Measurements from ENCODE around the gene SLC16A2.

The SLC16A2 gene

GRCh38 chrX:74421036-74421739 lies at the start of gene SLC16A2:
SLC16A2 (plus strand) TSS chrX:74421493; CDS start chrX:74421638, 145 bp downstream.
- Histone ChIP-seq H3K27ac (peak within 1 kb of the TSS; percentile 93), H3K9me3 (peaks cover 11% of the 10 kb centered on the region), H3K27me3 (peaks cover 11% of the 10 kb centered on the region; the same call in 1 of the 2 replicates), H4K20me1 (0 out of 2 replicates have a peak, but pooled peaks cover 7% of the 10 kb centered on the region), H3K4me3 (peak within 1 kb of the TSS; percentile 74), H3K4me1 (peaks cover 22% of the 10 kb centered on the region), H3K9ac (peak within 1 kb of the TSS; percentile 84), H3K4me2 (peak within 1 kb of the TSS; percentile 77), H3K36me3 (no peaks in the 10 kb centered on the region)
- TF ChIP-seq Cebpa-rat (IDR thresholded peaks at IDR 0.05): no peak

DNA sequence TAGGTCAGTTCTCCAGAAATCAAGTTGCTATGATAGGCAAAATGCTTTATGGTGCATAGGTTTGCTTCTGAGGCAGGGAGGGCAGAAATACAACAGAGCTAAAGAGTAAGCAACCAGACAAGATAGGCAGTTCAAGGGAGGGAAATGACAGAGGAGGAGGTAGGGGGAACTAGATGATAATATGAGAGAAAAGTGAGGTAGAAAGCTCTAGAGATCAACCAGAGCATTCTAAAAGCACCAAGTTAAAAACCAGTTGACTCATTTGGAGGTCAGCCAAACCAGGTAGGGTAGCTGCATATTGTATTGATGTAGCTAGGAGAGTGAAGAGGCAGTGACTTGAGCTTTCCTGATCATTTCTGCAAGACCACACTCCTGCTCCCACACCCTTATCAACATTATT lies 49.0 kb upstream of the SLC16A2 start:
- Histone ChIP-seq H3K4me2 (no peak overlapping the region), H3K9ac (no peak overlapping the region), H3K27me3 (peaks cover 83% of the 10 kb centered on the region), H3K27ac (no peak overlapping the region), H3K9me3 (no peaks in the 10 kb centered on the region), H3K36me3 (no peaks in the 10 kb centered on the region), H3K4me3 (no peak overlapping the region), H4K20me1 (no peaks in the 10 kb centered on the region), H3K4me1 (no peaks in the 10 kb centered on the region)
- TF ChIP-seq Cebpa-rat (IDR thresholded peaks at IDR 0.05): no peak

GRCh38 chrX:74377282-74377681 lies 44.0 kb upstream of the SLC16A2 start:
- Histone ChIP-seq H3K4me3 (no peak overlapping the region), H3K27ac (no peak overlapping the region), H3K9ac (no peak overlapping the region), H3K27me3 (peaks cover 73% of the 10 kb centered on the region), H3K36me3 (no peaks in the 10 kb centered on the region), H3K4me1 (no peaks in the 10 kb centered on the region), H3K4me2 (no peak overlapping the region), H3K9me3 (no peaks in the 10 kb centered on the region), H4K20me1 (no peaks in the 10 kb centered on the region)
- no peak for TF ChIP-seq Cebpa-rat (IDR thresholded peaks at IDR 0.05)

DNA sequence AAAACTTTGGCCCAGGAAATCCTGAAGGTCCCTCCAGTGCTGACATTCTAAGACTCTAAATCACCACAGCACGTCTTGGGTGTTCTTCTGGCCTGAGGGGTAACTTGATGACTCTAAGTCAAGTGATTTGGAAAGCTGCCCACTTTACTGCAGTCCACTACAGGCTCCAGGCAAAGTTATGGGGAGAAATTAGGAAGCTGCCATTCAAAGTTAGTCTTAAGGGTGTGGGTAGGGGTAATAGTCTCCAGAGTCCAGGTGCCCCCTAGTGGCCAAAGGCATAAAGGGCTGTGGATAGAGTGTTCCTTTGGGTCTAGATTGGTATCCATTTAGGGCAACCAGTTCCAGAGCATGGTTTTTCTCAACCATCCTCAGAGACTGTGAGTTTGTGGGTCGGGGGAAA lies 38.7 kb upstream of the SLC16A2 start:
- H4K20me1 ChIP-seq: no peaks in the 10 kb centered on the region; the same call in 1 of the 2 replicates
- H3K9ac ChIP-seq: no peak overlapping the region

DNA sequence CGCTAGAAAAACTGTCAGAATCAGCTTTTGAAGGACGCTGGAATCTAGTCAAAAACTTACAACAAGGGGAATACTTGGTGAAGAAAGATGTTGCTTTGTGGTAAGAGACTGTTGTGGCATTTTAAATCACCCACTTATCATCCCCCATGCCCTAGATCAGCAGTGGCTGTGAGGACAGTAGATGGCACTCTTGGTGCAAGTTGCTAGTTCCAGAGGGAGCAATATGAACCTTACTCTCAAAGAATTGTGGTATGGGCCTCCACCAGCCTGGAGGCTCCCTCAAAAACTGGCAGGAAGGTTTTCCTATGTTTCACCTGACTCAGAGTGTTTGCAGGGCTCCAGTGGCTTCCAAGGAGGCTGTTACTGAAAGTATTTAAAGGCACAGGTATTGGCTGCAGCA lies 37.7 kb upstream of the SLC16A2 start:
- no peak for TF ChIP-seq Cebpa-rat (IDR thresholded peaks at IDR 0.05)
- H3K9ac ChIP-seq: no peak overlapping the region
- peaks cover 3% of the 10 kb centered on the region for H3K9me3 ChIP-seq
- no peaks in the 10 kb centered on the region; the same call in 1 of the 2 replicates for H4K20me1 ChIP-seq
- H3K4me1 ChIP-seq: no peaks in the 10 kb centered on the region
- H3K4me2 ChIP-seq: no peak overlapping the region
- H3K4me3 ChIP-seq: no peak overlapping the region
- no peaks in the 10 kb centered on the region for H3K36me3 ChIP-seq
- no peak overlapping the region for H3K27ac ChIP-seq
- peaks cover 87% of the 10 kb centered on the region for H3K27me3 ChIP-seq

More for the DNA sequence above, 38.7 kb upstream of the SLC16A2 start:
- Histone ChIP-seq H3K27me3 (peaks cover 77% of the 10 kb centered on the region), H3K4me3 (no peak overlapping the region), H3K4me1 (no peaks in the 10 kb centered on the region), H3K36me3 (no peaks in the 10 kb centered on the region), H3K9me3 (peaks cover under 1% of the 10 kb centered on the region), H3K27ac (no peak overlapping the region), H3K4me2 (no peak overlapping the region)
- TF ChIP-seq Cebpa-rat (IDR thresholded peaks at IDR 0.05): no peak

DNA sequence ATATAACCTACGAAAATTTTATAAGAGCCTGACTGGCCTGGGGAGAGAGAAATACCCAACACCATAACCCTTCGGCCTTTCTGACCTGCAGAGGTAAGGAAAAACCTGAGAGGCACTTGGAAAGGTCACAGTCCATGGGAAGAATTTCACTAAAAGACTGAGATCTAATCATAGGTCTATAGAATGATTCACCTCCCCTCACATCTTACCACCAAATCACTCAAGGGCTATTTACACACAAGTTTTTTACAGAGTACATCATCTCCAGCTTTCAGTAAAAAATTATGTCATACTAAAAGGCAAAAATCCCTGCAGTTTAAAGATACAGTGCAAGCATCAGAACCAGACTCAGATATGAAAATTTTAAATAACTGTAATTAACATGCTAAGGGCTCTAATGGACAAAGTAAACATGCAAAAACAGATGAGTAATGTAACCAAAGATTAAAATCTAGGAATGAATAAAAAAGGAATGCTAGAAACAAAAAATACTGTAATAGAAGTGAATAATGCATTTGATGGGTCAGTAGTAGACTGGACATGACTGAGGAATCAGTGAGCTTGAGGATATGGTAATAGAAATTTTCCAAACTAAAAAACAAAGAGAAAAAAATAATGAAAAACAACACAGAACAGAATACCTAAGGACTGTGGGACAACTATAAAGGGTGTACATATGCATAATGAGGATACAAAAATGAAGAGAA lies 32.1 kb upstream of the SLC16A2 start:
- H3K36me3 ChIP-seq: no peaks in the 10 kb centered on the region
- peaks cover 84% of the 10 kb centered on the region for H3K27me3 ChIP-seq
- no peak for TF ChIP-seq Cebpa-rat (IDR thresholded peaks at IDR 0.05)
- H4K20me1 ChIP-seq: no peaks in the 10 kb centered on the region
- no peak overlapping the region for H3K27ac ChIP-seq
- no peaks in the 10 kb centered on the region for H3K4me1 ChIP-seq
- H3K4me3 ChIP-seq: no peak overlapping the region
- peaks cover 3% of the 10 kb centered on the region for H3K9me3 ChIP-seq
- H3K9ac ChIP-seq: no peak overlapping the region
- H3K4me2 ChIP-seq: no peak overlapping the region

DNA sequence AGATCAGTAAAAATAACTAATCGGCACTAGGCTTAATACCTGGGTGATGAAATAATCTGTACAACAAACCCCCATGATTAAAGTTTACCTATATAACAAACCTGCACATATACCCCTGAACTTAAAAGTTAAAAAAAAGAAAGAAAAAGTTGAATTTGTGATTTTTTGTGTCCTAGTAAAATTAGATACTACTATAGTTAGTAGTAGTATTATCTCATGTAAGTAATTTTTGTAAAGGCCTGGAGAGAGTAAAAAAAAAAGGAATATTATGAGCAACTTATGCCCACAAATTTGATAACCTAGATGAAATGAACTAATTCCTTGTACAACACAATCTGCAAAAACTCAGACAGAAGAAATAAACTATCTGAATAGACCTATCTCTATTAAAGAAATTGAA lies 25.7 kb upstream of the SLC16A2 start:
- no peak overlapping the region for H3K9ac ChIP-seq
- H3K27ac ChIP-seq: no peak overlapping the region
- H3K27me3 ChIP-seq: peaks cover 56% of the 10 kb centered on the region
- H3K4me3 ChIP-seq: no peak overlapping the region
- no peaks in the 10 kb centered on the region for H3K4me1 ChIP-seq
- no peak for TF ChIP-seq Cebpa-rat (IDR thresholded peaks at IDR 0.05)
- H3K4me2 ChIP-seq: no peak overlapping the region
- no peaks in the 10 kb centered on the region for H3K36me3 ChIP-seq
- no peaks in the 10 kb centered on the region for H3K9me3 ChIP-seq
- no peaks in the 10 kb centered on the region for H4K20me1 ChIP-seq

- Histone ChIP-seq H3K27me3 (peaks cover 52% of the 10 kb centered on the region), H3K4me2 (no peak overlapping the region)
Measured at GRCh38 chrX:74405973-74406489, 15.3 kb upstream of the SLC16A2 start.

GRCh38 chrX:74408304-74408703 lies 13.0 kb upstream of the SLC16A2 start:
- no peak for TF ChIP-seq Cebpa-rat (IDR thresholded peaks at IDR 0.05)
- no peak overlapping the region for H3K9ac ChIP-seq

More at GRCh38 chrX:74405973-74406489, 15.3 kb upstream of the SLC16A2 start:
- no peaks in the 10 kb centered on the region for H3K4me1 ChIP-seq
- H3K4me3 ChIP-seq: no peak overlapping the region
- H4K20me1 ChIP-seq: no peaks in the 10 kb centered on the region
- no peak overlapping the region for H3K9ac ChIP-seq
- H3K9me3 ChIP-seq: no peaks in the 10 kb centered on the region
- TF ChIP-seq Cebpa-rat (IDR thresholded peaks at IDR 0.05): no peak
- H3K36me3 ChIP-seq: no peaks in the 10 kb centered on the region
- H3K27ac ChIP-seq: no peak overlapping the region

DNA sequence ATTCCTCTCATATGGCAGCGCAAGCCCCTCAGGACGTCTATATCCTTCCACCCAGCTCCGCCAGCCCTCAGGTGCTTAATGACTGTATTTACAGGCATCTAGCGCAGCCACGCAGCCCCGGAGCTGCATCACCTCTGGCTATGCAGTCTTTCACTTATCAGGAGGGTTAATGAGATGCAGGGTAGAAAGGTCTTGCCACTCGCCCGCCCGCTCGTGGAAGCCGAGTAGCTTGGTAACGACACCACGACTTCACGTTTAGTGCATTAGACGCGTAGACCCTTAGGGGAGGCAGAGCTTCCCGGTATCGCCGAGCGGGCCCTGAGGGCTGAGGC lies 1.5 kb upstream of the SLC16A2 start:
- Histone ChIP-seq H3K4me2 (peak overlapping the region; percentile 77), H3K4me1 (peaks cover 22% of the 10 kb centered on the region), H3K4me3 (peak overlapping the region; percentile 74), H3K9me3 (peaks cover 11% of the 10 kb centered on the region), H3K27ac (peak overlapping the region; percentile 93), H3K36me3 (no peaks in the 10 kb centered on the region), H4K20me1 (0 out of 2 replicates have a peak, but pooled peaks cover 7% of the 10 kb centered on the region), H3K27me3 (peaks cover 9% of the 10 kb centered on the region; the same call in 1 of the 2 replicates), H3K9ac (peak overlapping the region; percentile 84)
- TF ChIP-seq Cebpa-rat (IDR thresholded peaks at IDR 0.05): no peak

More at GRCh38 chrX:74408304-74408703, 13.0 kb upstream of the SLC16A2 start:
- Histone ChIP-seq H3K4me3 (no peak overlapping the region), H3K9me3 (peaks cover 4% of the 10 kb centered on the region), H3K4me1 (no peaks in the 10 kb centered on the region), H4K20me1 (no peaks in the 10 kb centered on the region), H3K36me3 (no peaks in the 10 kb centered on the region), H3K4me2 (no peak overlapping the region), H3K27me3 (peaks cover 45% of the 10 kb centered on the region), H3K27ac (no peak overlapping the region)
